ENCODE data around the gene AGPAT1.

GRCh38 chr6:32189742-32190053 lies 13.8 kb upstream of the AGPAT1 start:
- TF ChIP-seq CTCF (IDR thresholded peaks at IDR 0.05 in 4 of 5, conservative IDR thresholded peaks at IDR 0.05 in 1 of 5) (no peak), POLR2A (IDR thresholded peaks at IDR 0.05) (no peak)
